Gastroesophageal sphincter (tissue), 4 donors: ENCODE measurements around the gene NFASC. TPM values are rescaled to one million over a fixed set of nuclear protein-coding genes. Genes with fewer than 3 reads are reported as not detected.

ENCODE experiments used
- ATAC-seq: fragments of 150-250 bp; one replicate; pipeline ENCODE4 v1.9.1; 2016; ENCODE audit warnings: mild to moderate bottlenecking, moderate library complexity
- H3K27ac ChIP-seq, 4 donors: fragments of 200-600 bp; sonication (generic) in 3 of 4; 1 replicate in 3 of 4; 2 replicates in 1 of 4; pipeline ENCODE4 v1.5.1; 2016 to 2019
- H3K27me3 ChIP-seq: fragments of 200-600 bp; sonication (generic); one replicate; pipeline ENCODE4 v1.5.1; 2019
- H3K36me3 ChIP-seq, 2 donors: fragments of 200-600 bp; sonication (generic); one replicate each; pipeline ENCODE4 v1.5.1; 2019; ENCODE audit warnings: control low read depth in 1 of 2
- H3K4me1 ChIP-seq, 3 donors: fragments of 200-600 bp; sonication (generic); 1 replicate in 2 of 3; 2 replicates in 1 of 3; pipeline ENCODE4 v1.5.1; 2016 to 2019; ENCODE audit warnings: control low read depth in 2 of 3
- H3K4me3 ChIP-seq, 2 donors: fragments of 200-600 bp; sonication (generic); one replicate each; pipeline ENCODE4 v1.5.1; 2019; ENCODE audit warnings: mild to moderate bottlenecking in 1 of 2, moderate library complexity in 1 of 2
- H3K9me3 ChIP-seq, 3 donors: fragments of 200-600 bp; sonication (generic); one replicate each; pipeline ENCODE4 v1.5.1; 2017 to 2019; ENCODE audit warnings: control low read depth in 2 of 3
- CTCF ChIP-seq, 4 experiments: fragments of 200-600 bp in 2 of 4; fragments of 450-650 bp in 2 of 4; sonication (generic) in 1 of 4; IDR thresholded peaks; one replicate each; pipeline ENCODE4 v1.5.1; 2017 to 2019; ENCODE audit warnings: antibody characterized with exemption in 4 of 4, mild to moderate bottlenecking in 2 of 4, moderate library complexity in 2 of 4
- EP300 ChIP-seq: sonication (generic); formaldehyde crosslinking; IDR thresholded peaks from one replicate; pipeline ENCODE4 v1.6.1; 2017; ENCODE audit warnings: antibody characterized with exemption, mild to moderate bottlenecking
- POLR2A ChIP-seq, 2 donors: fragments of 450-650 bp; IDR thresholded peaks; one replicate each; pipeline ENCODE4 v1.6.1; 2017; ENCODE audit warnings: antibody characterized with exemption in 2 of 2, mild to moderate bottlenecking in 2 of 2, moderate library complexity in 1 of 2
- POLR2AphosphoS5 ChIP-seq: sonication (generic); formaldehyde crosslinking; IDR thresholded peaks from one replicate; pipeline ENCODE4 v1.6.1; 2017; ENCODE audit warnings: antibody characterized with exemption
- WGBS, 2 donors: methylation state at CpG; one replicate each; pipeline ENCODE4 v1.1.5; 2018; ENCODE audit warnings: low coverage in 1 of 2; 5-methylcytosine and 5-hydroxymethylcytosine counted together
- total RNA-seq, 4 donors: library from RNA; depleted of rRNA; stranded (reverse); fragments of >200 nt; gene quantifications; one replicate each; pipeline ENCODE4 v1.1.0, GENCODE V29; 2016

NFASC gene
- total RNA-seq, 4 donors from 2014 or later, result 39.0 to 121 (median 54.5) TPM

- no peak for ATAC-seq
- no peaks in the 10 kb centered on the region for H3K9me3 ChIP-seq
- TF ChIP-seq CTCF (IDR thresholded peaks at IDR 0.05) (no peak), POLR2A (IDR thresholded peaks at IDR 0.05) (no peak), POLR2AphosphoS5 (no peak), EP300 (no peak)
- H3K27ac ChIP-seq, result no peak overlapping the region
- peaks cover 0 to 24% (median 0%) of the 10 kb centered on the region in 3 donors for H3K4me1 ChIP-seq
- H3K4me3 ChIP-seq, result no peak overlapping the region
- WGBS, 2 donors, result 98% methylated on average over 6 of the region's 9 CpGs; no CpG with 5 or more reads in 1 of the 2 donors
- H3K36me3 ChIP-seq, result peaks cover 0 to 6% of the 10 kb centered on the region in 2 donors
- no peaks in the 10 kb centered on the region for H3K27me3 ChIP-seq
These were observed 194.2 kb downstream of the NFASC start for GRCh38 chr1:205064741-205065316.

GRCh38 chr1:205065666-205066065, 195.0 kb downstream of the NFASC start:
- no peak overlapping the region for H3K4me3 ChIP-seq
- WGBS, 2 donors, result 60 to 80% methylated on average over 1 of the region's 14 CpGs
- no peak for TF ChIP-seq POLR2A (IDR thresholded peaks at IDR 0.05)
- no peak for TF ChIP-seq CTCF (IDR thresholded peaks at IDR 0.05)
- TF ChIP-seq EP300, result no peak
- no peak for TF ChIP-seq POLR2AphosphoS5
- ATAC-seq, result no peak
- H3K9me3 ChIP-seq, result no peaks in the 10 kb centered on the region
- H3K36me3 ChIP-seq, result peaks cover 0 to 6% of the 10 kb centered on the region in 2 donors
- H3K27me3 ChIP-seq, result no peaks in the 10 kb centered on the region
- peaks cover 0 to 24% (median 0%) of the 10 kb centered on the region in 3 donors for H3K4me1 ChIP-seq
- H3K27ac ChIP-seq, result no peak overlapping the region

- 87% methylated on average over 4 of the region's 13 CpGs; no CpG with 5 or more reads in 1 of the 2 donors for WGBS, 2 donors
- no peaks in the 10 kb centered on the region for H3K27me3 ChIP-seq
- H3K4me1 ChIP-seq, result peaks cover 0 to 21% (median 0%) of the 10 kb centered on the region in 3 donors
- H3K36me3 ChIP-seq, result peaks cover 0 to 6% of the 10 kb centered on the region in 2 donors
- no peak overlapping the region for H3K27ac ChIP-seq
- no peak for ATAC-seq
- no peak for TF ChIP-seq CTCF (IDR thresholded peaks at IDR 0.05)
- no peak for TF ChIP-seq POLR2AphosphoS5
- no peak for TF ChIP-seq POLR2A (IDR thresholded peaks at IDR 0.05)
- no peak for TF ChIP-seq EP300
- H3K4me3 ChIP-seq, result no peak overlapping the region
- no peaks in the 10 kb centered on the region for H3K9me3 ChIP-seq
These were observed 195.6 kb downstream of the NFASC start for GRCh38 chr1:205066141-205066818.

GRCh38 chr1:205067031-205067430, 196.4 kb downstream of the NFASC start:
- WGBS, 2 donors, result 90 to 100% methylated on average over 2 to 3 of the region's 6 CpGs

More at GRCh38 chr1:205067031-205067430, 196.4 kb downstream of the NFASC start:
- Histone ChIP-seq H3K4me1 (peaks cover 0 to 13% (median 0%) of the 10 kb centered on the region in 3 donors), H3K4me3 (no peak overlapping the region), H3K9me3 (no peaks in the 10 kb centered on the region), H3K27ac (no peak overlapping the region), H3K36me3 (peaks cover 0 to 6% of the 10 kb centered on the region in 2 donors), H3K27me3 (no peaks in the 10 kb centered on the region)
- ATAC-seq, result no peak
- TF ChIP-seq CTCF (IDR thresholded peaks at IDR 0.05), result no peak
- no peak for TF ChIP-seq EP300
- TF ChIP-seq POLR2A (IDR thresholded peaks at IDR 0.05), result no peak
- no peak for TF ChIP-seq POLR2AphosphoS5
